HCEC 1CT (cell line): Measurements from ENCODE around the gene DLG2.

Experiments
- DNase-seq: peaks from one replicate; pipeline ENCODE4 v3.0.0-alpha.2; 2017

Gene DLG2

DNA sequence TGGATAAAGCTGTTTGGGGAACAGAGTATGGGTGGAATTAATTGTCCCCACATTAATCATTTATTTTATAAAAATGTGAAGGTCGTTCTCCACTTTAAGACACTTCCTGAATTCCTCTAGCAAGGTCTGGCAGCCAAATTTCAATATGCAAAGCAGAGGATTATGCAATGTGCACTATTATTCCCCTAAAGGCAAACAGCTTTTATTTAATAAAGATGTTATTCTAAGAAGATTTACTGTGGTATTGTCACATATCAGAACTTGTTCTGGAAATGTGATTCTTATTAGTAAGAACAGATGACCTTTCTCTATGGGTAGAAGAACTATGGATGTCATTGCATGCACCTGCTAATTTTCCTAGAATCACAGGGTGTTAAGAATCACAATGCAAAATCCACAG is 1212.2 kb downstream of the DLG2 start:
- no peak for DNase-seq

DNA sequence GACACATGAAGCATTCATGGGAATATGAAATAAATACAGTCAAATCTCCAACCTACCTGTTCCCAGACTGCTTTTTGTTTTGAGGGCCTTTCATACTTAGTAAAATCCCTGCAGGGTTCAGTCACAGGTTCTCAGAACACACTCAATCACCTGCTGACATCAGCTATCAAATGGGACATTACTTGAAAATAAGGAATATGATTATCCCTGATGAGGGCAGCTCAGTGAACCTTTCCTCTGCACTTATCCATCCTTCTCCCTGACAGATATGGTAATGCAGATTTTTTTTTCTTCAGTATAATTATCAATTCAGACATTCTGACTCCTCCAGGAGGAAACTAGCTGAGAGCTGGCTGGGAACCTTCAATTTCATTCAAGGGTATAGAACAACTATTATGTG is 1213.6 kb downstream of the DLG2 start:
- DNase-seq, result no peak

DNA sequence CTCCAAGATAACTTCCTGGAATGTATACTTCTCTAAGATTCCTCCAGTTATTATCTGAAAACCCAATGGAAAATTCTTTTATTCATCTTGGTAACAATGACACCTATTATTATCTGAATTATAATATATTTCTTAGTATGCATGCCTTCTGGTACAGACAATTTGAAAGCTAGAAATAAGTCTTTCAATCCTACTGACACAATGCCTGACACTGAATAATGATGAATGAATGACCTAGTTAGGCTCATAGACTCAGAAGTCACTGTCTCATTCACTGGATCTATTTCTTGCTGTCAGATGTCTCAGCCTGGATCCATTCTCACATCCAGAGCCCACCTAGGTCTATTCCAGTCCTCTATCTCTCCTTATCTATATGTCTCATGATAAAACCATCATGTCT is 1214.3 kb downstream of the DLG2 start:
- no peak for DNase-seq

GRCh38 chr11:84408946-84409411 is 1218.2 kb downstream of the DLG2 start:
- no peak for DNase-seq

GRCh38 chr11:84407091-84407490 is 1220.1 kb downstream of the DLG2 start:
- no peak for DNase-seq

DNA sequence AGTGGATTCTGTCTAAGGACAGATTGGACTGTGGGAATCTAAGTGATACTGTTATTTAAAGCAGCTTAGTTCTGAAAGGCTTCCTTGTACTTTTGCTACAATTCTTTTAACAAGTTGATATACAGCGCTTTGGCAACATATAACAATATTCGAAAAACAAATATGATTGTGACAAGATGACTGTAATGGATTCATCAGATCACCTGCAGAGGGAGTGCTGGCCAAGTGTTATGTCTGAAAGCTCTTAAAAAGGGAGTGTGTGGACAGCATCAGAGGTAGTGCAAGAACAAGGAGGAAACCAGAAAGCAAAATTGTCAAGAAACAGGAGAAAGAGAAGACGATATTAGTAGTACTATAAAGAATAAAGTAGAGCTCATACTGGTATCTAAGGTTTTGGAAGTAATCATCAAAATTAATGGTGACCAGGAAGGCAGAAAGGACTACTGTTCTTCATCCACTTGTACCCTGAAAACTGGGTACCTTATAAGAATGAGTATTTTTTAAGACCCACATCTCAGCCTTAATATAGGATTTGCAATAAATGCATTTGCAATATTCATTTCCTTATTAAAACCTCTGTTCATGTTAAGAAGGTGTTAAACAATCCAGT is 1229.0 kb downstream of the DLG2 start:
- DNase-seq, result no peak

GRCh38 chr11:84396521-84396920 is 1230.6 kb downstream of the DLG2 start:
- DNase-seq, result no peak

DNA sequence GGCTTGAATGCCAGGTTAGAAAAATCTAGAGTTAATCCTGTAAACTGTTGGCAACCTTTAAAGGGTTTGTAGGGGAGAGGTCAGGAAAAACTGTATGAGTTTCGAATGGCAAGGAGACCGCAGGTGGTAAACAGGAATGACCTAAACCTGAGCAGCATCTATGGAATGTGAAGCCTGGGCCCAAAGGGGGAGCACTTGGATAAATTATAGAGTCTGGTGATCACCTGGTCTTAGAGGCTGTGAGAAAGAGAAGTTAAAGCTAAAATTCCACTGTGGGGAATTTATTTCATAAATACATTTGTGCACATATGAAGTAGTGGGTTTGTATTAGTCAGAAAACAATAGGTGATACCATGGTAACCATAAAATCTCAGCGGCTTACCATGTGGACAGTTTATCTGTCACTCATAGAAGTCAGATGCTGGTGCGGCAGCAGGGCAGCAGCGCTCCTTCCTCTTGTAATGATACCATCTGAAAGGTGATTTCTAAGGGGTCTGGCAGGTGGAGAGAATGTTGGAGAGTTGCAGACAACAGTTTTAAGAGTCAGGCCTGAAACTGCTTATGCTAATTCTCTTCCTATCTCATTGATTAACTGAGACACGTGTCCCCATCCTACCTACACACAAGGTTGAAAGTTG is 1236.6 kb downstream of the DLG2 start:
- no peak for DNase-seq

GRCh38 chr11:84389696-84390095 is 1237.4 kb downstream of the DLG2 start:
- no peak for DNase-seq

GRCh38 chr11:84384731-84385130 is 1242.4 kb downstream of the DLG2 start:
- DNase-seq, result peak; percentile 6

GRCh38 chr11:84383576-84383975 is 1243.6 kb downstream of the DLG2 start:
- no peak for DNase-seq

DNA sequence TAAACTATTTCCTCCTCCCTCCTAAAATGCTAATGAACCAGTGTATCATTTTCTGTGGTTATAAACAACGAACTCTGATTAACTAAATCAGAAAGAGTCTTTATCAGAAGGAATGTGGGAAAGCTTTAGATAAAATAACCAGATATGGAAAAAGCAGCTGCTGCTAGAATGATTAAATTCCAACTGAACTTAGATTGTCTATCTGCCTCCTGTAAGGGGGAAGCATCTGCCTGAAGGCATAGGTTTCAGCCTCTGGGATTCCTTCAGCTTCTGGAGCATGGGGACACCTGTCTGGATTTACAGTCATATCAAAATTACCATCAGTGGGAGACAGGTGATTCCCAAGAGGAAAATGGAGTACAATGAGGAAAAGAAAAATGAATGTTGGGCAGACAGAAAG is 1245.5 kb downstream of the DLG2 start:
- DNase-seq, result no peak

DNA sequence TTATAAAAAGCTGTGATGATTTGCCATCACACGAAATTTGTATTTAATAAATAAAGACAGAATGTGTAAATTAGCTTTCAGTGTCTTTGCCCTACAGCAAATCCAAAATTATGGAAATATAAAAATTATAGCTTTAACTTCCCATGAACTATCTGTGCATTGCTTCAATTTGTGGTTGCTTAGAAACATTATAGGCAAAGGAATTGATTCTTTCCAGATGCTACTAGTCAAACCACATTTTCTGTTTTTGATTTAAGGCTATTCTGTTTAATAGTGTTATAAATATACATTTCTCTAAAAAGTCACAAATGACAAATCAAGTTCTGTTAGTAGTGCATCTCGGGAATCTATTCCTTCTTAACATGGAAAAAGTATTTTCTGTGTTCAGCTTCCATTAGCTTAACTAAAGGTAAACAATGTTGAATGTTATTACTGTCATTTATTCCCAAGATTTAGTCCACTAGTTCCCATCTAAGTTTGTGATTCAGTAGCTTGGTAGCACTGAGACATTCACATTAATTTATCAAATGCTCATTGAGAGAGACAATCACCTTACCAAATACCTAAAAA is 1254.7 kb downstream of the DLG2 start:
- DNase-seq, result no peak

- DNase-seq, result no peak
Observed at GRCh38 chr11:84358034-84358433, 1269.1 kb downstream of the DLG2 start.

DNA sequence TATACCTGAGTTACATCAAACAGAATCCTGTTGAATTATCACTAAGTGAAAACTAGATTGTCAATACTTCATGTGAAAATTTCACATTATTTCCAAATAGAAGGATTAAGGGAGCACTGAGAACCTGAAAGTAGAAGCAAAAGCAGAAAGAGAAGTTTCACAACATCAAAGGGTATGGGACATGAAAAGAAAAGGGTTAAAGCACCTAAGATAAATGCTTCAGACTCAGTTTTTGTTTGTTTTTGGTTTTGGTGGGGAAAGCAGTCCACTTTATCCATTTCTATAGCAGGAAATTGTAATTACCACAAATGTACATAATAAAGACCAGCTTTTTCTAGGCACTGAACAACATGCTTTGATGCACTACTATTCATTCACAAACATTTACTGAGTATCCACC is 1271.2 kb downstream of the DLG2 start:
- no peak for DNase-seq

GRCh38 chr11:84345597-84345996 is 1281.5 kb downstream of the DLG2 start:
- DNase-seq, result no peak

DNA sequence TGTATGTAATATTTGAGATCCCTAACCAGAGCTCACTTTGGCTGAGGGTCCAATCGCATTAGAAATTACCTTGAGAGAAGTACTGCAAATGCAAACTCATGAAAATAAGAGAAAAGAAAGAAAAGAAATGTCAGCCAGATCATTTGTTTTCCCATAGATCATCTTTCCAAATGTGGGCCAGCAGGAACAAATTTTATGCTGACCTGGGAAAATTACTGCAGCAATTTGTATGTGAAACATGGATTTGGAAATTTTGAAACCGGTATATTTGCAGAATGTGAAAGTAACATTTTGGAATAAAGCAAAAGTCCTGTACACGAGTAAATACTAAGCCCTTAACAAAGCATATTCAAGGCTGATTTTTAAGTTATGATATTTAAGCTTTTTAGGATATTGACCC is 1282.1 kb downstream of the DLG2 start:
- no peak for DNase-seq

GRCh38 chr11:84339796-84340195 is 1287.3 kb downstream of the DLG2 start:
- no peak for DNase-seq

DNA sequence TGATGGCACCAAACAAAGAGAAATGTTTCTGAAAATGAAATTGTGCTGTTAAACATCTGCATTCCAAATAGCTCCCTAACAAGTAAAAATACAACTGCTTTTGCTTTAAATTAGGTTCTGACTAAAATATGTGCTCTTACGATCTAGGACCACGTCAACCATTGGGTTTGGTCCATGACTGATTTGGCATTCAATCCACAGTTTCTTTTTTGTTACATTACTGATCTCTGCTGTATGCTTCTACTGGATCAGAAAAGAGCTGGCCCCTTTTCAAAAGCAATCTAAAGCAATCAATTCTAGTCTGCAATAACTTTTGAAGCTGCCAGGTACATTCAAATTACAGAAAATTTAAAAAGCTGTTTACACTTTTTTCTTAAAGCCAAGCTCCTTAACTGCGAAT is 1293.9 kb downstream of the DLG2 start:
- DNase-seq, result no peak

DNA sequence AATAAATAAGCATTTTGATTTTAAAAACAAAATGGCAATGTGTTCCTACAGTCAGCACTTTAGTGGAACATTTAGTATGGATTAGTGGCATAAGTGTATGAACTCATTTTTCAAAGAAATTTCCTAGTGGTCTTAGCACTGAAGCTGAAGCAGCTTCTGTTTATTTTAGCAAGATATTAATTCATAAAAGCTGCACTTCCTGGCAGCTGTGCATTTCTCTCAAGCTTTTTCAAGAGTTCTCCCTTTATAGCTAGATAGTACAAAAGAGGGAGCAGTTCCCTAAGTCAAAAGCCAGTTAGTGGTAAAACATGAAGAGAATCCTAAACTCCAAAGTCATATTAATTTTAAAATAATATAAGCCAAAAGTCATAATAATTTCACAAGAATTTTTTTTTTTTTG is 1304.9 kb downstream of the DLG2 start:
- no peak for DNase-seq

- no peak for DNase-seq
Observed at GRCh38 chr11:84319863-84320262, 1307.3 kb downstream of the DLG2 start.

DNA sequence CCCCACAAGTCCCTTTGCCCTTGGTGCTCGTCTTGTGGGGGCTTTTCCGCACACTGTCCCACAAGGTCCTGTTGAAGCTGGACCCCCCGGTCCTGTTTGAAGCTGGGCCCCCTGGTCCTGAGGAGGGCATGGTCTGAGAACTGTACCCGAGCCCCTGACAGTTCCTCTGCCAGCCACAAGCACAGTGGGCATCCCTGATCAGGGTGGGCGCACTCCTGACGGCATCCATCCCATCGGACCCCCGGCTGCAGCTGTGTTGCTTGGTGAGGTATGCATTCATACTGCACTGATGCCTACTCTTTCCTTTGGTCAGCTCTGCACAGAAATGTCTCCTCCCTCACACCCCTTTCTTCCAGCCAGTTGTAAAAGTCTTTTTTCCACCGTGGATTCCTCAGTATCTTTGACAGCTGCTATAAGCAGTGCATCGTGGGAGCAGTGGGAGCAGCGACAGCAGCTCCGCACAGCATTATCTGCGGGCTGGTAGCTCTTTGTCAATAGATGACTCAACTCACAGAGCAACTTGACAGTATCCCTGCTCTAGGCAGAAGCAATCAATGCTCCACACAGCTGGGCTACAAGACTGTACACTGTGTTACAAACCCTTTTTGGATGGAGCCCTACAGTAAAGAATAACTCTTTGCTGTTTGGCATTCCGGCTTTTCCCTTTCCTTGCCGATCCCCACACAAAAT is 1310.1 kb downstream of the DLG2 start:
- DNase-seq, result no peak

- DNase-seq, result no peak
Observed at GRCh38 chr11:84313830-84314359, 1313.2 kb downstream of the DLG2 start.

GRCh38 chr11:84310268-84310667 is 1316.9 kb downstream of the DLG2 start:
- no peak for DNase-seq
